Esophagus mucosa (tissue), 1 donor: ENCODE results near the gene STMN1. TPM values are rescaled to one million over a fixed set of nuclear protein-coding genes. Genes with fewer than 3 reads are reported as not detected.
A peak's percentile ranks its signal among the peaks of the same experiment; 100 is the strongest.

Experiments used
- ATAC-seq: fragments of 200-7000 bp; cut with Tn5 transposase; one replicate; pipeline ENCODE4 v1.9.1; 2020
- total RNA-seq: library from RNA; stranded (reverse); gene quantifications from one replicate; pipeline ENCODE4 v1.2.4, GENCODE V29; 2023
- donor health status: DM: yes; HTN: yes; CAD: no.

Gene STMN1
- total RNA-seq, 1 donor from 2014 or later: 110 TPM

- ATAC-seq: peak; percentile 12
Measured at GRCh38 chr1:25867210-25867991, 38.8 kb downstream of the STMN1 start.

- ATAC-seq: no peak
Measured at GRCh38 chr1:25866288-25866687, 39.9 kb downstream of the STMN1 start.

GRCh38 chr1:25864434-25864833, 41.8 kb downstream of the STMN1 start:
- ATAC-seq: no peak

GRCh38 chr1:25863486-25864262, 42.5 kb downstream of the STMN1 start:
- ATAC-seq: no peak

GRCh38 chr1:25862785-25863485, 43.3 kb downstream of the STMN1 start:
- no peak for ATAC-seq

GRCh38 chr1:25861316-25862286, 44.6 kb downstream of the STMN1 start:
- ATAC-seq: no peak

- peak; percentile 93 for ATAC-seq
Measured at GRCh38 chr1:25858906-25859789, 47.1 kb downstream of the STMN1 start, which contains the start of gene AUNIP. AUNIP (minus strand) TSS chr1:25859457; CDS start chr1:25859357, 100 bp downstream.

- peak; percentile 23 for ATAC-seq
Measured at GRCh38 chr1:25858494-25858893, 47.7 kb downstream of the STMN1 start.

- no peak for ATAC-seq
Measured at GRCh38 chr1:25856856-25857255, 49.4 kb downstream of the STMN1 start.

GRCh38 chr1:25854554-25854953, 51.7 kb downstream of the STMN1 start:
- no peak for ATAC-seq

Other genes with a start within 250 kb of the STMN1 start
- 35.2 TPM for gene SELENON, start 106.2 kb downstream of the STMN1 start, total RNA-seq
- 20.6 TPM for gene MTFR1L, start 86.5 kb downstream of the STMN1 start, total RNA-seq
- 3.3 TPM for gene AUNIP, start 47.0 kb downstream of the STMN1 start, total RNA-seq
- gene PAQR7, start 30.7 kb downstream of the STMN1 start, total RNA-seq: 11.1 TPM
- 9.0 TPM for gene PAFAH2, start 91.6 kb upstream of the STMN1 start, total RNA-seq
- gene EXTL1, start 115.4 kb upstream of the STMN1 start, total RNA-seq: not detected
- gene SLC30A2, start 139.7 kb upstream of the STMN1 start, total RNA-seq: not detected
- gene TRIM63, start 161.2 kb upstream of the STMN1 start, total RNA-seq: not detected
- 8.2 TPM for gene PDIK1L, start 205.4 kb upstream of the STMN1 start, total RNA-seq